Measurements from ENCODE around the gene CYP51A1. TPM values are rescaled to one million over a fixed set of nuclear protein-coding genes. Genes with fewer than 3 reads are reported as not detected.
"Not testable (repeated sequence)": the region's sequence is repeated elsewhere in the genome, so short reads cannot be mapped to it uniquely, and the experiment has no call there.

Gene CYP51A1
- total and polyA plus RNA-seq, 4 donors = 56.4 to 338 (median 170) TPM

GRCh38 chr7:92177362-92177761, 43.1 kb upstream of the CYP51A1 start:
- H3K27ac ChIP-seq (ENCODE audit: low read depth in 1 of 2, low read length in 2 of 2) = no peak overlapping the region
- H3K27me3 ChIP-seq (ENCODE audit: control insufficient read depth in 4 of 4, insufficient read depth in 4 of 4, low read length in 3 of 4) = no peaks in the 10 kb centered on the region
- peaks cover 0 to 7% (median 0%) of the 10 kb centered on the region in 4 donors for H3K4me1 ChIP-seq (ENCODE audit: control insufficient read depth in 4 of 4, insufficient read depth in 4 of 4, low read length in 3 of 4)
- TF ChIP-seq FOXA2 (IDR thresholded peaks at IDR 0.05) = no peak
- TF ChIP-seq EGR1 (IDR thresholded peaks at IDR 0.05; ENCODE audit: low read depth in 2 of 2) = no peak
- no peak for TF ChIP-seq HNF4G (IDR thresholded peaks at IDR 0.05)
- no peak for TF ChIP-seq MAX (IDR thresholded peaks at IDR 0.05)
- no peak for TF ChIP-seq ZBTB33 (IDR thresholded peaks at IDR 0.05)
- TF ChIP-seq FOXA1 (IDR thresholded peaks at IDR 0.05) = no peak
- no peak for TF ChIP-seq RXRA (IDR thresholded peaks at IDR 0.05)
- TF ChIP-seq TAF1 (conservative IDR thresholded peaks at IDR 0.05) = no peak
- no peak for TF ChIP-seq JUND (IDR thresholded peaks at IDR 0.05)
- TF ChIP-seq RAD21 (IDR thresholded peaks at IDR 0.05) = no peak
- no peak for TF ChIP-seq ATF3 (IDR thresholded peaks at IDR 0.05)
- TF ChIP-seq YY1 (IDR thresholded peaks at IDR 0.05) = no peak
- no peak for TF ChIP-seq NR2F2 (IDR thresholded peaks at IDR 0.05)
- no peak for TF ChIP-seq GABPA (IDR thresholded peaks at IDR 0.05 in 1 of 2, conservative IDR thresholded peaks at IDR 0.05 in 1 of 2)
- no peak for TF ChIP-seq REST (IDR thresholded peaks at IDR 0.05)
- no peak for TF ChIP-seq HNF4A (conservative IDR thresholded peaks at IDR 0.05)
- TF ChIP-seq SP1 (IDR thresholded peaks at IDR 0.05) = no peak
- TF ChIP-seq CTCF (IDR thresholded peaks at IDR 0.05; ENCODE audit: low read depth, low read length, missing input control) = no peak
- DNase-seq (ENCODE audit: low spot score) = no peak
- no peaks in the 10 kb centered on the region for H3K9me3 ChIP-seq (ENCODE audit: control insufficient read depth in 4 of 4, low read length in 3 of 4)
- no peaks in the 10 kb centered on the region for H3K36me3 ChIP-seq (ENCODE audit: control insufficient read depth in 4 of 4, insufficient read depth in 3 of 4, low read depth in 1 of 4, low read length in 3 of 4)
- H3K4me3 ChIP-seq (ENCODE audit: low read depth in 1 of 3, low read length in 3 of 3) = no peak overlapping the region
- no peak overlapping the region for H3K9ac ChIP-seq (ENCODE audit: low read depth in 1 of 2, low read length in 2 of 2)

- not testable (repeated sequence) for H3K9ac ChIP-seq (ENCODE audit: low read depth in 1 of 2, low read length in 2 of 2); DNase-seq (ENCODE audit: low spot score); H3K36me3 ChIP-seq (ENCODE audit: control insufficient read depth in 4 of 4, insufficient read depth in 3 of 4, low read depth in 1 of 4, low read length in 3 of 4); H3K27me3 ChIP-seq (ENCODE audit: control insufficient read depth in 4 of 4, insufficient read depth in 4 of 4, low read length in 3 of 4); H3K4me1 ChIP-seq (ENCODE audit: control insufficient read depth in 4 of 4, insufficient read depth in 4 of 4, low read length in 3 of 4); H3K4me3 ChIP-seq (ENCODE audit: low read depth in 1 of 3, low read length in 3 of 3); H3K9me3 ChIP-seq (ENCODE audit: control insufficient read depth in 4 of 4, low read length in 3 of 4); H3K27ac ChIP-seq (ENCODE audit: low read depth in 1 of 2, low read length in 2 of 2)
- WGBS = 83% methylated on average over 2 of the region's 2 CpGs
These were observed 35.3 kb upstream of the CYP51A1 start for GRCh38 chr7:92169529-92169928.
